Measurements from ENCODE around the gene SLC16A3. TPM values are rescaled to one million over a fixed set of nuclear protein-coding genes. Genes with fewer than 3 reads are reported as not detected.

SLC16A3 gene
- total and polyA plus RNA-seq, 10 of the 15 experiments (the other 5 are each of a cell fraction or from before 2014, with no cell fraction given), result 0.10 to 46.5 (median 8.0) TPM

- no peak for TF ChIP-seq SUPT20H (IDR thresholded peaks at IDR 0.05; ENCODE audit: borderline replicate concordance, control insufficient read depth, low read depth, low read length)
- TF ChIP-seq HDAC2 (IDR thresholded peaks at IDR 0.05), result no peak
- TF ChIP-seq E2F4 (IDR thresholded peaks at IDR 0.05; ENCODE audit: low read depth, low read length), result no peak
- TF ChIP-seq RCOR1 (conservative IDR thresholded peaks at IDR 0.05; ENCODE audit: low read depth, low read length), result no peak
- no peak for TF ChIP-seq ATF2 (IDR thresholded peaks at IDR 0.05; ENCODE audit: low read length)
- TF ChIP-seq MEF2A (IDR thresholded peaks at IDR 0.05; ENCODE audit: insufficient read depth, low read depth, low read length), result 0 out of 2 replicates have a peak, but pooled peaks have one; percentile 14
- no peak for TF ChIP-seq MYC (IDR thresholded peaks at IDR 0.05; ENCODE audit: insufficient read depth, insufficient read length, insufficient replicate concordance, low read length, severe bottlenecking)
- TF ChIP-seq FOXM1 (IDR thresholded peaks at IDR 0.05; ENCODE audit: low read depth, low read length), result no peak
- no peak for TF ChIP-seq RAD51 (IDR thresholded peaks at IDR 0.05)
- no peak for TF ChIP-seq ZSCAN29 (IDR thresholded peaks at IDR 0.05)
- peak; percentile 84 for TF ChIP-seq ZNF687 (IDR thresholded peaks at IDR 0.05)
- no peak for TF ChIP-seq ZBED1 (IDR thresholded peaks at IDR 0.05; ENCODE audit: borderline replicate concordance)
- no peak for TF ChIP-seq RAD21 (IDR thresholded peaks at IDR 0.05; ENCODE audit: insufficient read depth, low read depth, low read length)
- TF ChIP-seq PML (IDR thresholded peaks at IDR 0.05; ENCODE audit: low read length), result no peak
- TF ChIP-seq NBN (IDR thresholded peaks at IDR 0.05), result no peak
- TF ChIP-seq CREB1 (IDR thresholded peaks at IDR 0.05; ENCODE audit: low read depth), result peak; percentile 76
- TF ChIP-seq CHD2 (IDR thresholded peaks at IDR 0.05; ENCODE audit: borderline replicate concordance, low read depth, low read length), result no peak
- TF ChIP-seq IRF4 (IDR thresholded peaks at IDR 0.05; ENCODE audit: low read depth, low read length), result no peak
- TF ChIP-seq SMARCA5 (IDR thresholded peaks at IDR 0.05), result no peak
- 0 out of 2 replicates have a peak, but pooled peaks have one; percentile 15 for TF ChIP-seq YY1 (IDR thresholded peaks at IDR 0.05; ENCODE audit: low read depth, low read length)
- TF ChIP-seq MXI1 (IDR thresholded peaks at IDR 0.05; ENCODE audit: low read depth, low read length), result 0 out of 2 replicates have a peak, but pooled peaks have one; percentile 46
- TF ChIP-seq NRF1 (conservative IDR thresholded peaks at IDR 0.05; ENCODE audit: low read depth, low read length), result no peak
- peak; percentile 32; the same call in 1 of the 2 replicates for TF ChIP-seq NR2C1 (IDR thresholded peaks at IDR 0.05)
- TF ChIP-seq TARDBP (IDR thresholded peaks at IDR 0.05; ENCODE audit: borderline replicate concordance), result no peak
- no peak for TF ChIP-seq NR2C2 (IDR thresholded peaks at IDR 0.05; ENCODE audit: borderline replicate concordance, control insufficient read depth, insufficient read length, low read depth)
- TF ChIP-seq ZNF622 (IDR thresholded peaks at IDR 0.05), result no peak
- no peak for TF ChIP-seq BCL11A (IDR thresholded peaks at IDR 0.05; ENCODE audit: low read depth, low read length)
Measured at GRCh38 chr17:82228842-82229697, at the start of gene SLC16A3 (continued).
